ENCODE data around the gene SLC9A3. TPM values are rescaled to one million over a fixed set of nuclear protein-coding genes. Genes with fewer than 3 reads are reported as not detected.

The SLC9A3 gene
- total RNA-seq, 1 donor from 2014 or later, result 1.2 TPM

GRCh38 chr5:520196-520849 lies 3.9 kb downstream of the SLC9A3 start:
- H3K27me3 Mint-ChIP-seq (ENCODE audit: unreplicated experiment), result peaks cover 33% of the 10 kb centered on the region
- peaks cover 5% of the 10 kb centered on the region for H3K4me1 Mint-ChIP-seq (ENCODE audit: unreplicated experiment)
- no peak for DNase-seq (ENCODE audit: extremely low spot score, unreplicated experiment)
- H3K4me3 Mint-ChIP-seq (ENCODE audit: unreplicated experiment), result no peak overlapping the region
- no peak overlapping the region for H3K27ac Mint-ChIP-seq (ENCODE audit: unreplicated experiment)
- no peaks in the 10 kb centered on the region for H3K36me3 Mint-ChIP-seq (ENCODE audit: unreplicated experiment)
- H3K9me3 Mint-ChIP-seq (ENCODE audit: unreplicated experiment), result no peaks in the 10 kb centered on the region
- TF ChIP-seq CTCF (IDR thresholded peaks at IDR 0.05), result no peak

- H3K9me3 Mint-ChIP-seq (ENCODE audit: unreplicated experiment), result no peaks in the 10 kb centered on the region
- H3K27ac Mint-ChIP-seq (ENCODE audit: unreplicated experiment), result no peak overlapping the region
- no peaks in the 10 kb centered on the region for H3K4me1 Mint-ChIP-seq (ENCODE audit: unreplicated experiment)
- no peak for TF ChIP-seq CTCF (IDR thresholded peaks at IDR 0.05)
- DNase-seq (ENCODE audit: extremely low spot score, unreplicated experiment), result no peak
- no peak overlapping the region for H3K4me3 Mint-ChIP-seq (ENCODE audit: unreplicated experiment)
- peaks cover 34% of the 10 kb centered on the region for H3K27me3 Mint-ChIP-seq (ENCODE audit: unreplicated experiment)
- no peaks in the 10 kb centered on the region for H3K36me3 Mint-ChIP-seq (ENCODE audit: unreplicated experiment)
These were observed 5.5 kb downstream of the SLC9A3 start for GRCh38 chr5:518721-519120.

GRCh38 chr5:517535-518100 lies 6.6 kb downstream of the SLC9A3 start:
- Mint-ChIP-seq H3K27me3 (ENCODE audit: unreplicated experiment) (peaks cover 30% of the 10 kb centered on the region), H3K4me3 (ENCODE audit: unreplicated experiment) (no peak overlapping the region), H3K9me3 (ENCODE audit: unreplicated experiment) (no peaks in the 10 kb centered on the region), H3K36me3 (ENCODE audit: unreplicated experiment) (no peaks in the 10 kb centered on the region), H3K27ac (ENCODE audit: unreplicated experiment) (no peak overlapping the region), H3K4me1 (ENCODE audit: unreplicated experiment) (no peaks in the 10 kb centered on the region)
- TF ChIP-seq CTCF (IDR thresholded peaks at IDR 0.05), result no peak
- no peak for DNase-seq (ENCODE audit: extremely low spot score, unreplicated experiment)

GRCh38 chr5:516980-517379 lies 7.3 kb downstream of the SLC9A3 start:
- no peaks in the 10 kb centered on the region for H3K36me3 Mint-ChIP-seq (ENCODE audit: unreplicated experiment)
- no peaks in the 10 kb centered on the region for H3K4me1 Mint-ChIP-seq (ENCODE audit: unreplicated experiment)
- H3K4me3 Mint-ChIP-seq (ENCODE audit: unreplicated experiment), result no peak overlapping the region
- H3K27me3 Mint-ChIP-seq (ENCODE audit: unreplicated experiment), result peaks cover 29% of the 10 kb centered on the region
- DNase-seq (ENCODE audit: extremely low spot score, unreplicated experiment), result no peak
- no peak overlapping the region for H3K27ac Mint-ChIP-seq (ENCODE audit: unreplicated experiment)
- TF ChIP-seq CTCF (IDR thresholded peaks at IDR 0.05), result no peak
- no peaks in the 10 kb centered on the region for H3K9me3 Mint-ChIP-seq (ENCODE audit: unreplicated experiment)

GRCh38 chr5:516338-516925 lies 7.8 kb downstream of the SLC9A3 start:
- no peak for DNase-seq (ENCODE audit: extremely low spot score, unreplicated experiment)
- no peaks in the 10 kb centered on the region for H3K36me3 Mint-ChIP-seq (ENCODE audit: unreplicated experiment)
- no peaks in the 10 kb centered on the region for H3K4me1 Mint-ChIP-seq (ENCODE audit: unreplicated experiment)
- H3K9me3 Mint-ChIP-seq (ENCODE audit: unreplicated experiment), result no peaks in the 10 kb centered on the region
- H3K27me3 Mint-ChIP-seq (ENCODE audit: unreplicated experiment), result peaks cover 26% of the 10 kb centered on the region
- no peak overlapping the region for H3K4me3 Mint-ChIP-seq (ENCODE audit: unreplicated experiment)
- TF ChIP-seq CTCF (IDR thresholded peaks at IDR 0.05), result no peak
- no peak overlapping the region for H3K27ac Mint-ChIP-seq (ENCODE audit: unreplicated experiment)
